ENCODE data around the gene FOXO1.

The FOXO1 gene

DNA sequence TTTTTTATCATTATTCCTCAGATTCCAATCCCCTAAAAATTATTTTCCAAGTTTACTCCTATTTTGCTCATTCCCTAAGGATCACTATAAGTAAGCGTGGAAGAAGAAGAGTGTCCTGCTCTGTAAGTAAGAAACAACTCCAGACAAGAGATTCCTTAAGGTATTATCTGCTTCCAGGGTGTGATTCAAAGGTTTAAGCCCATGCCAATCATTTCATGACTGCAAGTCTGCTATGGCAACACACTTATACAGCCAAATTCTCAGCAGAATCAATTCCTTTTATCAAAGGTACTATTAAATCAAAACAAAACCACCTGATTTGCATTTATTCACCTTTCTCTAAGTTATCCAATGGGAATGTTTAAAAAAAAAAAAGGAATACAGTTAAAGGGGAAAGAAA is 43.7 kb downstream of the FOXO1 start:
- no peaks in the 10 kb centered on the region for H3K4me1 ChIP-seq (ENCODE audit: insufficient read depth, insufficient read length)
- H3K36me3 ChIP-seq (ENCODE audit: insufficient read depth, insufficient read length, low read length): no peaks in the 10 kb centered on the region
- H3K9me3 ChIP-seq (ENCODE audit: insufficient read depth, low read length): no peaks in the 10 kb centered on the region
- no peak overlapping the region for H3K9ac ChIP-seq (ENCODE audit: insufficient read length, low read depth)
- TF ChIP-seq SUZ12 (IDR thresholded peaks at IDR 0.05; ENCODE audit: extremely low read depth, insufficient read depth, insufficient read length): no peak
- no peak for TF ChIP-seq YY1 (IDR thresholded peaks at IDR 0.05; ENCODE audit: insufficient read depth, insufficient read length)
- no peak for TF ChIP-seq ZNF274 (IDR thresholded peaks at IDR 0.05; ENCODE audit: low read depth, low read length)
- no peaks in the 10 kb centered on the region for H3K27me3 ChIP-seq (ENCODE audit: insufficient read depth, insufficient read length)
- no peak overlapping the region for H3K4me3 ChIP-seq (ENCODE audit: insufficient read length, low read depth)
- DNase-seq (ENCODE audit: low read depth, low spot score): no peak

DNA sequence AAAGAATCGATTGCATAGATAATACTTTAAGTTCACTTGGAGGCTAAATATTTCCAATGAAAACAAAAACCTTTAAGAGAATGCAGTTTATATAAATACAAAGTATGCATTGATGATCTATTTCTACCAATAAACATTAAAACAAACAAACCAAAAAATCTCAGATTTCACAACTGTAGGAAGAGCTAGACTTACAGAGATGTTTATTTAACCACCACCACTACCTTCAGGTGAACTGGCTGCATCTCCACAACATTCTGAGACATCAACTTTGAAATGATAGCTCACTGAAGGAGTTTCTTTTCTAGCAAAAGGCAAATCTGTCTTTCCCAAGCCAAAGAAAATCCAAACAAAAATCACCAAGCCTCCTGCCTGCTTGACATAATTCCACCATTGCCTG is 44.2 kb downstream of the FOXO1 start:
- Histone ChIP-seq H3K4me1 (ENCODE audit: insufficient read depth, insufficient read length) (no peaks in the 10 kb centered on the region), H3K9me3 (ENCODE audit: insufficient read depth, low read length) (no peaks in the 10 kb centered on the region), H3K4me3 (ENCODE audit: insufficient read length, low read depth) (no peak overlapping the region), H3K9ac (ENCODE audit: insufficient read length, low read depth) (no peak overlapping the region), H3K27me3 (ENCODE audit: insufficient read depth, insufficient read length) (no peaks in the 10 kb centered on the region), H3K36me3 (ENCODE audit: insufficient read depth, insufficient read length, low read length) (no peaks in the 10 kb centered on the region)
- DNase-seq (ENCODE audit: low read depth, low spot score): no peak
- TF ChIP-seq SUZ12 (IDR thresholded peaks at IDR 0.05; ENCODE audit: extremely low read depth, insufficient read depth, insufficient read length): no peak

- Histone ChIP-seq H3K36me3 (ENCODE audit: insufficient read depth, insufficient read length, low read length) (no peaks in the 10 kb centered on the region), H3K9me3 (ENCODE audit: insufficient read depth, low read length) (no peaks in the 10 kb centered on the region), H3K4me1 (ENCODE audit: insufficient read depth, insufficient read length) (peaks cover 3% of the 10 kb centered on the region), H3K27me3 (ENCODE audit: insufficient read depth, insufficient read length) (no peaks in the 10 kb centered on the region), H3K9ac (ENCODE audit: insufficient read length, low read depth) (no peak overlapping the region), H3K4me3 (ENCODE audit: insufficient read length, low read depth) (no peak overlapping the region)
- no peak for DNase-seq (ENCODE audit: low read depth, low spot score)
- no peak for TF ChIP-seq YY1 (IDR thresholded peaks at IDR 0.05; ENCODE audit: insufficient read depth, insufficient read length)
- TF ChIP-seq SUZ12 (IDR thresholded peaks at IDR 0.05; ENCODE audit: extremely low read depth, insufficient read depth, insufficient read length): no peak
- no peak for TF ChIP-seq ZNF274 (IDR thresholded peaks at IDR 0.05; ENCODE audit: low read depth, low read length)
Measured at GRCh38 chr13:40619479-40619814, 47.0 kb downstream of the FOXO1 start.

DNA sequence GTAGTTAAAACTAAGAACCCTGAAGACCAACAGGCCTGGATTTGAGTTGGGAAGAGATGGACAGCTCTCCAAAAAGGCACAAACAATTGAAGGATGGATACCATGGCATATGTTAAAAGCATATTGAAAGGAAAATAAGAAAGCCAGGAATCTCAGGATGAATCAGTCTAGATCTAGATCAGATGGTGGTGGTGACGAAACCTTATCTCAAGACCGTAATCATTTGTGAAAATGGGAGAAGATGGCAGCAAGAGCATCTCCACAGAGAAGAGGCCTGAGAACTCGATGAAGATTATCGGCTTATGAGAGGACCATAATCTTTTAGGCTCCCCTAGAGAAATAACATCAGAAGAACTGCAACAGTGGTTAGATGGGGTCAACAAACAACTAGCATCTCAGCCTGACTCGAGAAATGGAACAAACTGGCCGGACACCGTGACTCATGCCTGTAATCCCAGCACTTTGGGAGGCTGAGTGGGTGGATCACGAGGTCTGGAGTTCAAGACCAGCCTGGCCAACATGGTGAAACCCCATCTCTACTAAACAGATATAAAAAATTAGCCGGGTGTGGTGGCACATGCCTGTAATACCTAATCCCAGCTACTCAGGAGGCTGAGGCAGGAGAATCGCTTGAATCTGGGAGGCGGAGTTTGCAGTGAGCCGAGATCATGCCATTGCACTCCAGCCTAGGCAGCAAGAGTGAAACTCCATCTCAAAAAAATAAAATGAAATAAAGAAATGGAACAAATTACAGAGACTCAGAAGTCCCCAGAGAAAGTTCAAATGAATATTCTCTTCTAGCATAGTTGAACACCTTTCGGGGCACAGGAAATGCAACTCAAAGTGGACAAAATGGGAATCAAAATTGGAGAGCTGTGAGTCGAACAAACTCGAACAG is 47.6 kb downstream of the FOXO1 start:
- no peak for TF ChIP-seq YY1 (IDR thresholded peaks at IDR 0.05; ENCODE audit: insufficient read depth, insufficient read length)
- TF ChIP-seq SUZ12 (IDR thresholded peaks at IDR 0.05; ENCODE audit: extremely low read depth, insufficient read depth, insufficient read length): no peak
- TF ChIP-seq ZNF274 (IDR thresholded peaks at IDR 0.05; ENCODE audit: low read depth, low read length): no peak

GRCh38 chr13:40617801-40618356 is 48.6 kb downstream of the FOXO1 start:
- Histone ChIP-seq H3K9me3 (ENCODE audit: insufficient read depth, low read length) (no peaks in the 10 kb centered on the region), H3K36me3 (ENCODE audit: insufficient read depth, insufficient read length, low read length) (no peaks in the 10 kb centered on the region), H3K4me3 (ENCODE audit: insufficient read length, low read depth) (no peak overlapping the region), H3K4me1 (ENCODE audit: insufficient read depth, insufficient read length) (peaks cover 6% of the 10 kb centered on the region), H3K9ac (ENCODE audit: insufficient read length, low read depth) (no peak overlapping the region), H3K27me3 (ENCODE audit: insufficient read depth, insufficient read length) (no peaks in the 10 kb centered on the region)
- no peak for TF ChIP-seq SUZ12 (IDR thresholded peaks at IDR 0.05; ENCODE audit: extremely low read depth, insufficient read depth, insufficient read length)
- no peak for TF ChIP-seq ZNF274 (IDR thresholded peaks at IDR 0.05; ENCODE audit: low read depth, low read length)
- no peak for TF ChIP-seq YY1 (IDR thresholded peaks at IDR 0.05; ENCODE audit: insufficient read depth, insufficient read length)
- DNase-seq (ENCODE audit: low read depth, low spot score): no peak

More for the DNA sequence above, 47.6 kb downstream of the FOXO1 start:
- DNase-seq (ENCODE audit: low read depth, low spot score): no peak
- Histone ChIP-seq H3K36me3 (ENCODE audit: insufficient read depth, insufficient read length, low read length) (no peaks in the 10 kb centered on the region), H3K4me1 (ENCODE audit: insufficient read depth, insufficient read length) (peaks cover 3% of the 10 kb centered on the region), H3K9ac (ENCODE audit: insufficient read length, low read depth) (no peak overlapping the region), H3K27me3 (ENCODE audit: insufficient read depth, insufficient read length) (no peaks in the 10 kb centered on the region), H3K4me3 (ENCODE audit: insufficient read length, low read depth) (no peak overlapping the region), H3K9me3 (ENCODE audit: insufficient read depth, low read length) (no peaks in the 10 kb centered on the region)

GRCh38 chr13:40615619-40616018 is 50.8 kb downstream of the FOXO1 start:
- H3K9ac ChIP-seq (ENCODE audit: insufficient read length, low read depth): no peak overlapping the region
- no peak overlapping the region for H3K4me3 ChIP-seq (ENCODE audit: insufficient read length, low read depth)
- no peaks in the 10 kb centered on the region for H3K36me3 ChIP-seq (ENCODE audit: insufficient read depth, insufficient read length, low read length)
- no peak for TF ChIP-seq ZNF274 (IDR thresholded peaks at IDR 0.05; ENCODE audit: low read depth, low read length)
- no peak for TF ChIP-seq SUZ12 (IDR thresholded peaks at IDR 0.05; ENCODE audit: extremely low read depth, insufficient read depth, insufficient read length)
- TF ChIP-seq YY1 (IDR thresholded peaks at IDR 0.05; ENCODE audit: insufficient read depth, insufficient read length): no peak
- H3K9me3 ChIP-seq (ENCODE audit: insufficient read depth, low read length): no peaks in the 10 kb centered on the region
- no peaks in the 10 kb centered on the region for H3K27me3 ChIP-seq (ENCODE audit: insufficient read depth, insufficient read length)
- no peak for DNase-seq (ENCODE audit: low read depth, low spot score)
- peaks cover 6% of the 10 kb centered on the region for H3K4me1 ChIP-seq (ENCODE audit: insufficient read depth, insufficient read length)

- no peaks in the 10 kb centered on the region for H3K27me3 ChIP-seq (ENCODE audit: insufficient read depth, insufficient read length)
- no peak for DNase-seq (ENCODE audit: low read depth, low spot score)
- H3K4me3 ChIP-seq (ENCODE audit: insufficient read length, low read depth): no peak overlapping the region
- H3K9ac ChIP-seq (ENCODE audit: insufficient read length, low read depth): no peak overlapping the region
- no peaks in the 10 kb centered on the region for H3K9me3 ChIP-seq (ENCODE audit: insufficient read depth, low read length)
- no peaks in the 10 kb centered on the region for H3K36me3 ChIP-seq (ENCODE audit: insufficient read depth, insufficient read length, low read length)
- TF ChIP-seq SUZ12 (IDR thresholded peaks at IDR 0.05; ENCODE audit: extremely low read depth, insufficient read depth, insufficient read length): no peak
- TF ChIP-seq ZNF274 (IDR thresholded peaks at IDR 0.05; ENCODE audit: low read depth, low read length): no peak
- peaks cover 6% of the 10 kb centered on the region for H3K4me1 ChIP-seq (ENCODE audit: insufficient read depth, insufficient read length)
Measured at GRCh38 chr13:40613914-40614313, 52.5 kb downstream of the FOXO1 start.
